ENCODE results near the gene CYB5A. TPM values are rescaled to one million over a fixed set of nuclear protein-coding genes. Genes with fewer than 3 reads are reported as not detected.

Gene CYB5A
- total and polyA plus RNA-seq, 4 donors, result 33.2 to 276 (median 67.2) TPM

DNA sequence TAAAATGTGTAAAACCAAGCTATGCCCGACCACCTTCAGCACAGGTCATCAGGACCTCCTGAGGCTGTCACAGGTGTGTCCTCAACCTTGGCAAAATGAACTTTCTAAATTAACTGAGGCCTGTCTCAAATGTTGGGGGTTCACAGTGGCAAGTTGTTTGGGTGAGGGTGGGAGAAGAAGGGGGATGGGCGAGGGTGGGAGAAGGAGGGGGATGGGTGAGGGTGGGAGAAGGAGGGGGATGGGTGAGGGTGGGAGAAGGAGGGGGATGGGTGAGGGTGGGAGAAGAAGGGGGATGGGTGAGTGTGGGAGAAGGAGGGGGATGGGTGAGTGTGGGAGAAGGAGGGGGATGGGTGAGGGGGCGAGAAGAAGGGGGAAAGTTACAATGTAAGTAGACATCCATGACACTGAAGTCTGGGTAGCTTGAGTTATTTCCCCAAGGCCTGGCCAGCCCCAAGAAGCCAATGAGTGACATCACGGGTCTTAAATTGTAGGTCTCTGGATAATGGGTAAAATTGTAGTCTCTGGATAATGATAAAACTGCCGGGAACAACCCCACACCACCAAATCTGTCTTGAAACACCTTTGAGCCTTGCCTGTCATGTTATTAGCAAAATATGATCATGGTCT lies 87.1 kb downstream of the CYB5A start:
- H3K27me3 ChIP-seq (ENCODE audit: control insufficient read depth in 1 of 2, insufficient read depth in 2 of 2, low read length in 1 of 2), result no peaks in the 10 kb centered on the region
- H3K4me3 ChIP-seq (ENCODE audit: low read length in 2 of 2), result no peak overlapping the region
- no peak overlapping the region for H3K27ac ChIP-seq (ENCODE audit: low read depth in 1 of 2, low read length in 2 of 2)
- DNase-seq (no peak), ATAC-seq (ENCODE audit: low FRiP score) (no peak)
- H3K36me3 ChIP-seq (ENCODE audit: control insufficient read depth in 1 of 2, insufficient read depth in 2 of 2, low read length in 1 of 2), result no peaks in the 10 kb centered on the region
- no peaks in the 10 kb centered on the region for H3K9me3 ChIP-seq (ENCODE audit: control insufficient read depth, low read length)
- intact Hi-C loops (cut with DNase I), result no loop called here
- 54 to 56% methylated on average over 5 of the region's 5 CpGs for WGBS, 2 donors
- no peaks in the 10 kb centered on the region for H3K4me1 ChIP-seq (ENCODE audit: control insufficient read depth in 1 of 2, insufficient read depth in 2 of 2, low read length in 2 of 2)

GRCh38 chr18:74203811-74204210 lies 88.0 kb downstream of the CYB5A start:
- DNase-seq, result no peak
- intact Hi-C loops (cut with DNase I), result no loop called here
- no peak overlapping the region for H3K27ac ChIP-seq (ENCODE audit: low read depth in 1 of 2, low read length in 2 of 2)

More at GRCh38 chr18:74203811-74204210, 88.0 kb downstream of the CYB5A start:
- Histone ChIP-seq H3K4me1 (ENCODE audit: control insufficient read depth in 1 of 2, insufficient read depth in 2 of 2, low read length in 2 of 2) (no peaks in the 10 kb centered on the region), H3K27me3 (ENCODE audit: control insufficient read depth in 1 of 2, insufficient read depth in 2 of 2, low read length in 1 of 2) (no peaks in the 10 kb centered on the region), H3K36me3 (ENCODE audit: control insufficient read depth in 1 of 2, insufficient read depth in 2 of 2, low read length in 1 of 2) (no peaks in the 10 kb centered on the region), H3K9me3 (ENCODE audit: control insufficient read depth, low read length) (no peaks in the 10 kb centered on the region), H3K4me3 (ENCODE audit: low read length in 2 of 2) (no peak overlapping the region)
- WGBS, 2 donors, result 67 to 76% methylated on average over 7 of the region's 7 CpGs
- ATAC-seq (ENCODE audit: low FRiP score), result no peak

Other genes starting within 250 kb of the CYB5A start
- under 1 TPM; 0.51 to 0.52 TPM for gene FBXO15, start 144.1 kb downstream of the CYB5A start, total RNA-seq
- gene FBXO15, start 144.1 kb downstream of the CYB5A start, polyA plus RNA-seq, result 1 to 10 TPM in 1 of 2 donors, not detected in 1; 3.5 TPM
- 10 to 100 TPM; 18.6 to 20.5 TPM for gene TIMM21, start 143.4 kb downstream of the CYB5A start, total RNA-seq
- gene TIMM21, start 143.4 kb downstream of the CYB5A start, polyA plus RNA-seq, result 10 to 100 TPM; 12.8 to 56.8 TPM
- not detected for gene C18orf63, start 23.9 kb upstream of the CYB5A start, total RNA-seq
- gene C18orf63, start 23.9 kb upstream of the CYB5A start, polyA plus RNA-seq, result not detected
- not detected for gene DIPK1C, start 165.3 kb upstream of the CYB5A start, total RNA-seq
- under 1 TPM in 1 of 2 donors, not detected in 1; 0.36 TPM for gene DIPK1C, start 165.3 kb upstream of the CYB5A start, polyA plus RNA-seq
- gene CNDP2, start 204.4 kb upstream of the CYB5A start, total RNA-seq, result 10 to 100 TPM; 74.0 to 99.2 TPM
- gene CNDP2, start 204.4 kb upstream of the CYB5A start, polyA plus RNA-seq, result 10 to 100 TPM; 26.7 to 74.5 TPM
- under 1 TPM in 1 of 2 donors, not detected in 1; 0.49 TPM for gene CNDP1, start 242.5 kb upstream of the CYB5A start, total RNA-seq
- 1 to 10 TPM in 1 of 2 donors, not detected in 1; 5.4 TPM for gene CNDP1, start 242.5 kb upstream of the CYB5A start, polyA plus RNA-seq